Measurements from ENCODE around the gene FSD2.
"Not testable (repeated sequence)": the region's sequence is repeated elsewhere in the genome, so short reads cannot be mapped to it uniquely, and the experiment has no call there.

The FSD2 gene

DNA sequence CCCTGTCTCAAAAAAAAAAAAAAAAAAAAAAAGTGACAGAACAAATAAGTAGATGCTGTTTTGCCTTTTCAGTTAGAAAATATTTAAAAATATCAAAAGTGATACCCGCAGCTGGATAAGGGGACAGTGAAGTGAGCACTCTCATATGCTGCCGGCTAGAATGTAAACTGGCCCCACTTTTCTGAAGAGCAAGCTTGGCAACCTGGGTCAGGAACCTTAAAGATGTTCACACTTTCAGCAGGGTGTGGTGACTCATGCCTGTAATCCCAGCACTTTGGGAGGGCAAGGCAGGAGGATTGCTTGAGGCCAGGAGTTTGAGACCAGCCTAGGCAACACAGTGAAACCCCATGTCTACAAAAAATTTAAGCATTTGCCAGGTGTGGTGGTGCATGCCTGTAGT lies 17.4 kb downstream of the FSD2 start:
- DNase-seq: no peak

DNA sequence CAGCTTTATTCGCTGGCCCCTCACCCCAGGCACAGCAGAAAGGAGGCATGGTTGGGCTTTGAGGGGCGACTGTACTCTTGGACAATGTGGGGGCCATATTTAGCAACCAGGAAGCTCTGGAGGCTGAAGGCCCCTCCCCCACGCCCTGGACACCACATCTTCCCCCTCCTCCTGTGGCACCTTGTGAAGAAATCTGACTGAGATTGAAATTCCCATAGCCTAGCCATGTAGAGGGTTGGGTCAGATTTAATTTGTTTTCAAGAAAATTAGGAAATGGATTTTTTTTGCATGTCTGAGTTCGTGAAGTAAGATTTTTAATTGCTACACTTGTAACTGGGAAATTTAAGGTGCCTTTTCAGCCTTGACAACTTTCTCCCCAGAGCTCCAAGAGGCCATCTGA lies 24.5 kb downstream of the FSD2 start:
- DNase-seq: no peak

DNA sequence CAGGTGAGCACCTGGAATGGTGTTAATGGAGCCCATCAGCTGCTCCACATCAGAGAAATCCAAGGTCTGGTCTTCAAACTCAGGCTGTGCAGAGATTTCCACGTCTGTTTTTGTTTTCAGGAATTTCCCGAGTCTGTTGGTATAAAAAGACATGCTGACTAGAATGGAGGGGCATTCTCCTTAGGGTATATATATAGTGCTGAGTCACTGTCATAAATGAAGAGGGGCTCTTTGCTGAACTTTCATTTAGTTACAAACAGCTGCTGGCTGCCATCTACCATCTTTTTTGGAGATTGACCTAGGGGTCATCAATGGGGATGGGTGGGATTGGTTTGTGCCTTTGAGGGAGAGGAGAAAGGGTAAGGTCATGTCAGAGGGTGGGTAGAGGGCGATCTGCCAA lies 27.1 kb downstream of the FSD2 start:
- DNase-seq: no peak

DNA sequence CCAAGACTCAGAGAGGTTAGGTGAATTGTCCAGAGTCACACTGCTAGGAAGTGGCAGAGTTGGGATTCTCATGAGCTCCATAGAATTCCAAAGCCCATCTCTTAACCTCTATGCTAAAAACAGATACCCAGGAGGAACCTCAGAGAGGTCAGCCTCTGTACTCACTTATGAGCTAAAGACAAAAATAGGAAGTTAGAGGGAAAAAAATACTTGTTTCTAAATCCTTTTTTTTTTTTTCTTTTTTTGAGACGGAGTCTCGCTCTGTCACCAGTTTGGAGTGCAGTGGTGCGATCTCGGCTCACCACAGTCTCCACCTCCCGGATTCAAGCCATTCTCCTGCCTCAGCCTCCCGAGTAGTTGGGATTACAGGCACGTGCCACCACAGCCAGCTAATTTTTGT lies 31.4 kb downstream of the FSD2 start:
- no peak for DNase-seq

DNA sequence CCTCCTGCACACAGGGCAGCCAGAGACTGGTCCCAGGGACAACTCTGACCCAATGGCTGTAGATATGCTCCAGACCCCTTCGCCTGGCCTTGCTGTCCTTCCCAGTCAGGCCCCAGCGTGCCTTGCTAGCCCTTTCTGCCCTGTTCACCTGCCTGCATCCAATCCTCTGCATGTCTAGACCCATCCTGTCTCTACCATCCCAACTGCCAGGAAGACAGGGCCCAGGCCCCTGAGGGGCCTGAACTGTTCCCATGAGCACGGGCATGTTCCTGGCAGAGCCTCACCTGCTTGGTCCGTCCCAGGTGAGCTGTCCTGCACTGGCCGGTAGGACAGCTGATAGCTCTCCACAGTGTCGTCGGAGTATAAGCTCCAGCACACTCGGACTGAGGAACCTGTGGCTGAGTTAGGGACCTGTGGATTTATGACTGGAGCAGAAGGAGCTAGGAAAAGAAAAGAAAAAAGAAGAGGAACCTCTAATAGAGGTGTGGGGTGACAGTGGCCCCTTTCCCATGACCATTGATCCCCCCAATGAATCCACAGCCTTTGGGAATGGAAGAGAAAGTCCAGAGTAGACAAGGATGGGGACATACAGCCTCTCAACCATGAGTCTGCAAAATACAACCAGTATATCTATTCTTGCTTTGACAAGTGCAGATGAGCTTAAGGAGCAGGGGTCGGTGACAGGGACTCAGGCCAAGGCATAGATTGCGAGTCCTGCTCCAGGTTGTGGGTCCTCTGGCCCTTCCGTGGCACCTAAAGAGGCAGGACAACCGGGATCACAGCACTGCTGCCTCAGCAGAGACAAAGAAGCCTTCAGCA lies 33.9 kb downstream of the FSD2 start:
- no peak for DNase-seq

DNA sequence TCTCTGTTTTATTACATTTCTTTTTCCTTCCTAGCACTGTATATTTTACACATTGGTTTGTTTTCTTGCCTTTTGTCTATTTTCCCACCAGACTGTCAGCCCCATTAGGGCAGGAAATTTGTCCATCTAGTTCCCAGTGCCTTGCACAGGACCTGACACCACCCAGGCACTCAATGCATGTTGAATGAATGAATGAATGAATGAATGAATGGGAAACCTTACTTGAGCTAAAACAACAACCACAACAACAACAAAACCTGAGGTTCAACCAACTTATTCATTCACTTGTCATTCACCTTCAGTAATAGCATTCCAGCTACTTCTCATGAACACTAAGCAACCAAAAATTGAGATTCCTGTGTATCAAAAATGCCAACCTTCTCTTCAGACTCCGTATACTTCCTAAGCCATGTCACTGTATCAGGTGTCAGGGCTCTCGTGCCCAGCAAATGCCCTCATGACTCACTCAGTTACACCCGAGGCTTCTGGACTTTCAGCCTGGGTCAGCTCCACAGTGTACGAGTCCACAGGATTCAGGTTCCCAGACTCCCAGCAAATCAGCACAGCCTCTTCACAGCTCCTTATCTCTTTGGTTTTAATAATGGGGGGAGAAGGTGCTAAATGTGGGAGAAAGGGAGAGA lies 37.3 kb downstream of the FSD2 start:
- DNase-seq: no peak

DNA sequence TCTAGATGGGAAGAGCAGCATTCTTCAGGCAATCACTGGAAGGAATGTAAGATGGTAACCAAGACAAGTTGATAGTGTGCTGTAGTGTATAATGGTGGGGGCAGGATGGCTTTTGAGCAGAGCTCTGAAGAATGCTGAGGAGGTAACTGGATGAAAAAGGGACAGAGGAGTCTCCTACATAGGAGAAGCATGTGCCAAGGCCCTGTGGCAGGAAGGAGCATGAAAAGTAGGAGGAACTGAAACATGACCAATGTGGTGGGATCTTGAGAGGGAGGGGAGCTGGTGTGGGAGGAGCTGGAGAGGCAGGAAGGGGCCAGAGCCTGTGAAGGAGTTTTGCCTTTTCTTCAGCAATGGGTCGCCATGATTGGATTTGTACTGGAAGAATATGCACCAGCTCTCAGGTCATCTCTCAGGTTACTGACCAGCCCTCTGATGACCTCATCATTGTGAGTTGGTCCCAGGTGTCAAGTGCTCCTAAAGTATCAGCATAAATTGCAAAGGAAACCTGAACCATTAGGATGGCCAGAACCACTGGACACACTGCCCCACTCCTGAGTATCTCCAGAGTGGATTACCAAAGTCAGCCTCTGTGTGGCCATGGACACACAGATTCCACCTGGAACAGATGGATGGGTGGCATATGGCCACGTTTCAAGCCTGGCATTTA lies 38.6 kb downstream of the FSD2 start:
- DNase-seq: no peak

DNA sequence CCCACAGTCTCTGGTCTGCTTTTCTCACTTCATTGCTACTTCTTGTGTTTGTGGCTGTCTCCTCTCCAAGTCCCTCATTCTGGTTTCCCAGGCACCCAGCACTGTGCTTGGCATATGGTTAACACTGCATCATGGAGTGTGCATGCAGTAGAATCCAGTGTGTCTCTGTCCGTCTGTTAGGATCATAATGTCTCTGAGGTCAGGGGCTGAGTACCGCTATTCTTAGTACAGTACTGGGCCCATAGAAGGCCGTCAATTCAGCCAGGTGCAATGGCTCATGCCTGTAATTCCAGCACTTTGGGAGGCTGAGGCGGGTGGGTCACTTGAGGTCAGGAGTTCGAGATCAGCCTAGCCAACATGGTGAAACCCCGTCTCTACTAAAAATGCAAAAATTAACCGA lies 39.7 kb downstream of the FSD2 start:
- DNase-seq: not testable (repeated sequence)

DNA sequence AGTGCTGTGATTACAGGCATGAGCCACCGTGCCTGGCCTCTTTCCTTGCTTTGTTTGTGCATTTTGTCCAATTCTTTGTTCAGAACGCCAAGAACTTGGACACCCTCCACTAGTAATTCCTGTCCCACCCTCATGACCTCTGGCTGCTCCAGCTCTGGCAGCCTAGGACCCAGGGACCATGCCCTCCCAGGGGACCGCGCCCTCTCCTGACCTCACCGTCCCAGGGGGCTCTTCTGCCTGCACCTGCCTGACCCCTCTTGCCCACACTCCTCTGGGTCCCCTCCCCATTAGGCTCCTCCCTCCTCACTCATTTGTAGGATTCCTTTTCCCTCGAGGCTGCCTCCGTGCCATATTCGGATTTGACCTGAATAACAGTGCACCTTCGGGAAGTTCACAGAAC lies 41.1 kb downstream of the FSD2 start:
- no peak for DNase-seq

DNA sequence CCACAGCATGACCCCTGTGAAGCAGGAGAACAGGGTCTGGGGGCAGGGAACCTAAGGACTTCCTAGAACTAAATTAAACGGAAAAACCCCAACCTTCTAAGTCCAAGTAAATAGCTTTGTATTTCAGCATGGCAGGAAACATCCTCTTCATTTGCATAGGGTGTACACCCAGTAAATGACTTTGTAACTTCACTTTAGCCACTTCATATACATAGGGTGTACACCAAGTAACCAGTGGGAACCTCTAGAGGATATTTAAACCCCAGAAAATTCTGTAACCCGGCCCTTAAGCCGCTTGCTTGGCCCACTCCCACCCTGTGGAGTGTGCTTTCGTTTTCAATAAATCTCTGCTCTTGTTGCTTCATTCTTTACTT lies 41.8 kb downstream of the FSD2 start:
- DNase-seq: no peak

DNA sequence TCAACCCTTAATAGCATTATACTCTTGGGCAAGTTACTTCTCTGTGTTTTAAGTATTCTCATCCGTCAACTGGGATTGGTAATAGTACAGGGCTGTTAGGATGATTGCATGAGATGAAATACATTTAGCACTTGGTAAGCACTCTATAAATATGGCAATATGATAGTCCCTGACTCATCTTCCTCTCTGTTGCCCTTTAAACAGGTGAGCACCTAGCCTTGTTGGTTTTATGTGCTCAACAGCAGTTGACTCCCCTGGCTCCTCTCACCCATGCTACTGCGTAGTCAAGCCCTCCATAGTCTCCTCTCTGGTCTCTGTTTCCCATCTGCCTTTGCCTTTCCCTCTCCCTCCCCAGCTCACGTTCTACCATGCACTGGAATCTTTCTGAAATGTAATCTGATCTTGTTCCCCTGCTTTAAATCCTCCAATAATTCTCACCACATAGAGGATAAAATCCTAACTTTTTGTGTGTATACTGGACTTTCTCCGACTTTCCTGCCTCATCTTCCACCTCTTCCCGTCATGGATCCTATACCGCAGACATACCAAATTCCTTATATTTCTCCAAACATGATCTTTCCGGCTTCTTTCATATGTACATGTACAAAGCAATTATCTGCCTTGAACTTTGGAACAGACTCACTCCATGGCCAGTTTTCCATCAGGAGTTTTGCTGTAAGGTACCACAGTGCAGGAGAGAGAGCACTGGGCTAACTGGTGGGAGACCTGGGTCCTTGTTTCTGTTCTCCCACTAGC lies 42.3 kb downstream of the FSD2 start:
- no peak for DNase-seq

DNA sequence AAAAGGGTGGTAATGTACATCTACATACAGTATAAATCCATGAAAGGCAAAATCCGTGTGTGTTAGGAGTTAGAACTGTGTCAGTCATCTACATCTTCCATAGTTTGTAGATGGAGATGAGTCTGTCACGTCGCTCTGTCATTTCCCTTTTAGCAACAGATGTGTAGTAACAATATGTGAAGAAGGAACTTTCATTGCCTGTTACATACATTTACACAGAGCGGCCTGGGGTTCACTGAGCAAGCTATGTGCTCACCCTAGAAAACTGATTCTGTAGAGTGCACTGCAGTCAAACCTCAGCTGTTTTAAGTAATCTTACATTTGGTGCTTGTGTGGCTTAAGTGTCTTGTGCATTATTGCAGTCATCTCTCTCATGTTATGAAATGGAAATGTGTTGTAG lies 54.6 kb downstream of the FSD2 start:
- no peak for DNase-seq

DNA sequence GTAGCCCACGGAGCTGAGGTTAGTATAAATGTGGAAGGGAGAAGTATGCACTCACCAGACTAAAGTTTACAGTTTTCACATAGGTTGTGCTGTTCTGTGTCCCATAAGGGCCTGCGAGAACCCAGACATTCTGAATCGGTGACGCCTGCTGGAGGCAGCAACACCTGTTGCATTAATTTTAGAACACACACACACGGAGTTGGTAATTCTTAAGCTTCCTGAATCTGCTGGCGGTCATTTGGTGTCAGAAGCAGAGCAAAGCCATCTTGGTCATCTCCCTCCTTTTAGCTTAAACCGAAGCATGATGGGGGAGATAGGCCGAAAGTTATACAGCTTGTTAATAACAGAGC lies 55.1 kb downstream of the FSD2 start:
- peak; percentile 18 for DNase-seq

DNA sequence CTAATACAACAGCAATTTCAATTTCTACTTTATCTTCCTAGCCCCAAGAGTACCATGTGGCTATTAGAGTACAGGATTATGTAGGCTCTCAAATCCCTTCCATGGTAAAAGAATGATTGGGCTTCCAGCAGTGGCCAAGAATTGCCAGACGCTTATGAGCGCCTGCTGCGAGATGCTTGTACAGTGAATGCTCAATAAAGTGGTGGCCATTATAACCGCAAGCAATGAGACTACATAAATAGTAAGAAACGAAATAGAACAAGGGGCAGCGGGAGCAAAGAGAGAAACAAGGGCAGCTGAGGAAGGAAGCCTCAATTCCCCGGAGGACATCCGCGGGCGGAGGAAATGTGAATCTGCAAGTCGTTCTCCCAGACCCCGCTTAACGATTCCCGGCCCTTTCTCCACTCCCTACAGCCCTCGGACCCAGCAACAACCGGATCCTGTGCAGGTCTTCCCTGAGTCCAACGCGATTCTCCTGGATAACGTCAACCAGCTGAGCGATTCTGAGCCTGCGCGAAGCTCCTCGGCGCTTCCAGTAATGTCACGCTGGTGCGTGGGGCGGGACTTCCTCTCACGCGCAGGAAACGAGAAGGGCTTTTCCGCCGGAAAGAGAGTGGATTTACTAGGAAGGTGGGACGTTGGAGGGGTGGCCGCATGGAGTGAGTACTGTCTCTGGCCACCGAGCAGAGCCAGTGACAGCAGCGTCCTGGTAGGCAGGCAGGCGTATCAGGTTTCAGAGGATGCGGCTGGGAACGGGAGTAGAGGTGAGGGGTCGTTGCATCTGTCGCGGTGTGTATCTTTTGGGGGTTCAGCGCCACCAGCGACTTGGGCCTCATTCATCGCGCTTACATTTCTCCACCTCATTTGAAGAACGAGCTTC lies 55.7 kb downstream of the FSD2 start:
- DNase-seq: peak; percentile 84

DNA sequence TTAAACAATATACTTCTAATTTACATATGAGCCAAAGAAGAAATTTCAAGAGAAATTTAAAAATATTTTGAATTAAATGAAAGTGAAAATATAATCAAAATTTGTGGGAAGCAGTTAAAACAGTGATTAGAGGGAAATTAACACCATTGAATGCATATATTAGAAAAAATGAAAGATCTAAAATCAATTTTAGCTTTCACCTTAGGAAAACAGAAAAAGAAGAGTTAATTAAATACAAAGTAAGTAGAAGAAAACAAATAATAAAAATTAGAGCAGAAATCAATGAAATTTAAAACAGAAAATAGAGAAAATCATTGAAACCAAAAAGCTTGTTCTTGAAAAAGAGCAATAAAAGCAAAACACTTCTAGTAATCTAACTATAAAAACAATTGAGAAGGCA lies 57.6 kb downstream of the FSD2 start:
- DNase-seq: no peak

DNA sequence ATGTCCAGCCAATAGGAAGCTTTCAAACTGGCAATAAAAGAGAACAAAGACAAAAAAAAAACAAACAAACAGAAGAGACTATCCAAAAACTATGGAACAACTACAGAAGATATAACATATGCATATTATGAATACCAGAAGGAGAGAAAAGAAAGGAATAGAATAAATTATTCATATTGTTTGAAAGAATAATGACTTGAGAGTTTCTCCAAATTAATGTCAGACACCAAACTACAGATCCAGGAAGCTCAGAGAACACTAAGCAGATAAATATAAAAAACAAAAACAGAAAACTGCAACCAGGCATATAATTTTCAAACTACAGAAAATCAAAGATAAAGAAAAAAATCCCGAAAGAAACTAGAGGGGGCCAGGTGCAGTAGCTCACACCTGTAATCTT lies 62.1 kb downstream of the FSD2 start:
- DNase-seq: no peak

DNA sequence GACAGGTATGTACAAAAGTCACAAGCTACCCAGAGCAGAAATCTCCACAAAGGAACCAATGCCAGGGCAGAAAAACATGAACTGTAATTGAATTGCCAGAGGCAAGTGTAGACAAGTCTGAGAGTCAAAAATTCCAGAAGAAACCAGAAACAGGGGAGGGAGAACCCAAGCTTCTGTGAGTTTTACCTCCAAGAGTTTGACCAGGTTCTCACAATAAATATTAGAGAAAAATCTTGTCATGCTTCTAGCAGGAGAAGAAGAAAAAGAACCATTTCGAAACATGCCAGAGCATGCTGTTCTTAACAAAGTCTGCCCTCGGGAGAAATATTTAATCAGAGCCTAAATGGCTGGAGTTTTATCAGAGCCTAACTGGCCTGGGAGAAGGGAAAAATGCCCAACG lies 63.7 kb downstream of the FSD2 start:
- DNase-seq: no peak

DNA sequence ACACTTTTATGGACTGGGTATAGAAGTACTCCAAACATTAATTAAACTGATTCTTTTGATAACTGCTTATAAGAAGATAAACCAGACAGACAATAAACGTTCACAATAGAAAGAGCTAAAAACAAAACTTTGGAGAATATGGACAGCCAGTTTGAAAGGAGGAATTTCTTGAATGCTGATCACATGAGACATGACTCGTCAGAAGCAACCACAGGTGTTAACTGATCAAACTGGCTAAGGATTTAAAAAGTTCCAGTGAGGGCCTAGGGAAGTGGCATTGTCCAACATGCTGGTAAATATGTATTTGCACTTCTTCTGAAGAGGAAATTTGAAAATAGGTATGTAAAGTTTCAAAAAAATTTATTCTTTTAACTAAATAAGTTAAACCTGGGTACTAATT lies 66.8 kb downstream of the FSD2 start:
- DNase-seq: no peak

DNA sequence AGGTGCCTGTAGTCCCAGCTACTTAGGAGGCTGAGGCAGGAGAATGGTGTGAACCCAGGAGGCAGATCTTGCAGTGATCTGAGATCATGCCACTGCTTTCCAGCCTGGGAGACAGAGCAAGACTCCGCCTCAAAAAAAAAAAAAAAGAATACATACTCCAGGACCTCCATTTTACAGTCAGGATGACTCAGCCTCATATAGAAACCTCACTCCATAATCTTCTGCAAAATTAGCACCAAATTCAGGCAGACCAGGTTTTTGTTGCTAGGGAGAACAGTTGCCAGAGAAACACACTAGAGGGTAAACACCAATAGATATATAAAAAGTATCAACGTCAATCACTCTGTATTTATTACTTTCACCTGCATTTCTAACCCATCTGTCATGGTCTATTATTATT lies 67.9 kb downstream of the FSD2 start:
- no peak for DNase-seq

DNA sequence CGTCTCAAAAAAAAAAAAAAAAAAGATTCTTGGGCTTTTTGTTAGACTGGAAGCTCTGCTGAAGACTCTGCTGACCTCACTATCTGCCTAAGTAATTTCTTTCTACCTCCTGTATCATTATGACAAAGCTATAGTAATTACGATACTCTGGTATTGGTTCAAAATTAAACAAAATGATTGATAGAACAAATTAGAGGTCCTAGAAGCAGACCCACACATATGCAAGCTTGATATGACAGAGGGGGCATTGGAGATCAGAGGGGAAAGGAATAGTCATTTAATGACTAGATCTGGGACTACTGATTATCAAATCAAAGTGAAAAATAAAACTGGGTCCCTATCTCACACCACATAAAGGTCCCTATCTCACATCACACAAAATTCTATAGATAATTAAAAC lies 74.3 kb downstream of the FSD2 start:
- no peak for DNase-seq

DNA sequence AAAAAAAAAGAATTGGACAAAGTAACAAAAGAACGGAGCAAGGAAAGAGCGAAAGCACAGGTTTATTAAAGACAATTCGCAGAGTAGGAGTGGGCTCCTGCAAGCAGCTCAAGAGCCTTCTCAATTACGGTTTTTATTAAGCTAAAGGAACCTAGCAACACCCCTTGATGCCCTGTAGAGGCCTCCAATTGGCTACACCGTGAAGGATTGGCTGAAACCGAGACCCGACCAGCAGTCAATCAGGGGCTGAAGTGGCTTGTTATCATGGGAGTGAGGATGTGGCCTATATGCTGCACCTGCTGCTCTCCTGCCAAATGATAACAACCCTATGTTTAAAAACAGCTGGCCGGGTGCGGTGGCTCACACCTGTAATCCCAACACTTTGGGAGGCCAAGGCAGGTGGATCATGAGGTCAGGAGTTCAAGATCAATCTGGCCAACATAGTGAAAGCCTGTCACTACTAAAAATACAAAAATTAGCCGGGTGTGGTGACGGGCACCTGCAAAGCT lies 75.8 kb downstream of the FSD2 start:
- DNase-seq: no peak

DNA sequence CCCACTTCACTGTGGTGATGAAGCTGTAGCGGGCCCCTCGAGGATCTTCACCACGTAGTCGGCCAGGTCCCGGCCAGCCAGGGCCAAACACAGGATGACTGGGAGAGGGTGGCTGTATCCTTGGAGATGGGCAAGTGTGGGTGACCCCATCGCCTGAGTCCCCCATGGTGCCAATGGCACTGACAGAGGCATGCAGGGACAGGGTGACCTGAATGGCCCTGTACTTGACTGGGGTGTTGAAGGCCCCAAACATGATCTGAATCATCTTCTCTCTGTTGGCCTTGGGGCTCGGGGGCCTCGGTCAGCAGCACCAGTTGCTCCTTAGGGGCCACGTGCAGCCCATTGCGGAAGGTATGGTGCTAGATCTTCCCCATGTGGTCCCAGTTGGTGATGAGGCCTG lies 79.1 kb downstream of the FSD2 start:
- DNase-seq: no peak

DNA sequence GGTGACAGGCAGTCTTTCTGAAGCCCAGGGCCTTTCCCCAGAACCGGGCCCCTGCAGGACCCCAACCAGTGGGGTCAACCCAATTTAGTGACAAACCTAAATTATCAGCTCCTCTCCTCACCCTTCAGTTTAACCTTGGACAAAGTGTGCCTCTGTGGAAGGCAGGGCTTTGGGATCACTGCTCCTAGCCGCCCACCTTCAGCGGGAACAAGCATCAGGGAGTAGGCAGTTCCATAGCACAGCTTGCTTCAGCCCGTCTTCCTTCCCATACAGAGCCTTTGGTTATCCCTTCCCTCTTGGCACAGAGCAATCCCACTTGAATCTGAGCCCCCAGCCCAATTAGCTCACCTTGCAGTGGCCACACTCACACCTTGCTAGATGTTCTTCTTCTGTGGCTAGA lies 90.9 kb downstream of the FSD2 start:
- no peak for DNase-seq
